Measurements from ENCODE around the gene TOMM20L.
"Not testable (repeated sequence)": the region's sequence is repeated elsewhere in the genome, so short reads cannot be mapped to it uniquely, and the experiment has no call there.

DNA sequence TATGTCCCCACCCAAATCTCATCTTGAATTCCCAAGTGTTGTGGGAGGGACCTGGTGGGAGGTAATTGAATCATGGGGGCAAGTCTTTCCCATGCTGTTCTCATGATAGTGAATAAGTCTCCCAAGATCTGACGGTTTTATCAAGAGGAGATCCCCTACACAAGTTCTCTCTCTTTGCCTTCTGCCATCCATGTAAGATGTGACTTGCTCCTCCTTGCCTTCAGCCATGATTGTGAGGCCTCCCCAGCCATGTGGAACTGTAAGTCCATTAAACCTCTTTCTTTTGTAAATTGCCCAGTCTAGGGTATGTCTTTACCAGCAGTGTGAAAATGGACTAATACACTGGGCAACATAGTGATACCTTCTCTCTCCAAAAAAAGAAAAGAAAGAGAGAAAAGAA lies 21.2 kb downstream of the TOMM20L start:
- TF ChIP-seq, protein P1, sequence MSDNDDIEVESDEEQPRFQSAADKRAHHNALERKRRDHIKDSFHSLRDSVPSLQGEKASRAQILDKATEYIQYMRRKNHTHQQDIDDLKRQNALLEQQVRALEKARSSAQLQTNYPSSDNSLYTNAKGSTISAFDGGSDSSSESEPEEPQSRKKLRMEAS (IDR thresholded peaks at IDR 0.05) = not testable (repeated sequence)
- not testable (repeated sequence) for TF ChIP-seq CTCF (IDR thresholded peaks at IDR 0.05; ENCODE audit: low read depth, low read length, missing input control); ATF3 (IDR thresholded peaks at IDR 0.05); FOXA1 (IDR thresholded peaks at IDR 0.05); JUND (IDR thresholded peaks at IDR 0.05); TAF1 (conservative IDR thresholded peaks at IDR 0.05); RAD21 (IDR thresholded peaks at IDR 0.05); ZBTB33 (IDR thresholded peaks at IDR 0.05); YY1 (IDR thresholded peaks at IDR 0.05); GABPA (IDR thresholded peaks at IDR 0.05 in 1 of 2, conservative IDR thresholded peaks at IDR 0.05 in 1 of 2); SP1 (IDR thresholded peaks at IDR 0.05); EGR1 (IDR thresholded peaks at IDR 0.05; ENCODE audit: low read depth in 2 of 2)
- TF ChIP-seq, protein P2, sequence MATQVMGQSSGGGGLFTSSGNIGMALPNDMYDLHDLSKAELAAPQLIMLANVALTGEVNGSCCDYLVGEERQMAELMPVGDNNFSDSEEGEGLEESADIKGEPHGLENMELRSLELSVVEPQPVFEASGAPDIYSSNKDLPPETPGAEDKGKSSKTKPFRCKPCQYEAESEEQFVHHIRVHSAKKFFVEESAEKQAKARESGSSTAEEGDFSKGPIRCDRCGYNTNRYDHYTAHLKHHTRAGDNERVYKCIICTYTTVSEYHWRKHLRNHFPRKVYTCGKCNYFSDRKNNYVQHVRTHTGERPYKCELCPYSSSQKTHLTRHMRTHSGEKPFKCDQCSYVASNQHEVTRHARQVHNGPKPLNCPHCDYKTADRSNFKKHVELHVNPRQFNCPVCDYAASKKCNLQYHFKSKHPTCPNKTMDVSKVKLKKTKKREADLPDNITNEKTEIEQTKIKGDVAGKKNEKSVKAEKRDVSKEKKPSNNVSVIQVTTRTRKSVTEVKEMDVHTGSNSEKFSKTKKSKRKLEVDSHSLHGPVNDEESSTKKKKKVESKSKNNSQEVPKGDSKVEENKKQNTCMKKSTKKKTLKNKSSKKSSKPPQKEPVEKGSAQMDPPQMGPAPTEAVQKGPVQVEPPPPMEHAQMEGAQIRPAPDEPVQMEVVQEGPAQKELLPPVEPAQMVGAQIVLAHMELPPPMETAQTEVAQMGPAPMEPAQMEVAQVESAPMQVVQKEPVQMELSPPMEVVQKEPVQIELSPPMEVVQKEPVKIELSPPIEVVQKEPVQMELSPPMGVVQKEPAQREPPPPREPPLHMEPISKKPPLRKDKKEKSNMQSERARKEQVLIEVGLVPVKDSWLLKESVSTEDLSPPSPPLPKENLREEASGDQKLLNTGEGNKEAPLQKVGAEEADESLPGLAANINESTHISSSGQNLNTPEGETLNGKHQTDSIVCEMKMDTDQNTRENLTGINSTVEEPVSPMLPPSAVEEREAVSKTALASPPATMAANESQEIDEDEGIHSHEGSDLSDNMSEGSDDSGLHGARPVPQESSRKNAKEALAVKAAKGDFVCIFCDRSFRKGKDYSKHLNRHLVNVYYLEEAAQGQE (IDR thresholded peaks at IDR 0.05) = not testable (repeated sequence)

All from liver (tissue), 3 donors.